HG03432 (cell line): ENCODE measurements around the gene IGSF22.

ENCODE experiments used
- ATAC-seq: cut with Tn5 transposase; IDR thresholded peaks from one replicate; pipeline ENCODE4 v1.9.1; 2021; ENCODE audit warnings: mild to moderate bottlenecking, moderate library complexity; ENCODE audit not compliant: unreplicated experiment

IGSF22 gene

DNA sequence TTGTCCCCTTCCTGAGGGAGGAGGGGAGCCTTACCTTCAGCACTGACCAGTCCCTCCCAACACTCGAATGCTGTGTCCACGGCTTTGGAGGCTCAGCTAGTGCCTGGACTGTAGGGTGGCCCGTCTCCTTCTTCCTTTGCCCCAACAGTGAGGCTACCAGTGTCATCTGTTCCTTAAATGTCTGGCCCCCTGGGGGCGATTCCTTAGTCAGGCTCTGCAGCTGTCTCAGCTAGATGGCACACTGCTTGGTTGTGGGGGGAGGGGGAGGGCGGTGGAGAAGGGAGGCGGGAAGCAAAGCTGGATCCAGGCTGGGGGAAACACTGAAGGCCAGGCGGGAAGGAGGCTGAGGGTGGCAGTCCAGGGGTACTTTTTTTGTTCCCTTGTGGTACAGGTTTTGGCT is at the start of gene IGSF22:
TSS of gene IGSF22 (minus strand) at position 149 of the 400 bp plus-strand sequence. CDS start 1,952 bp downstream, outside the sequence.
- no peak for ATAC-seq

DNA sequence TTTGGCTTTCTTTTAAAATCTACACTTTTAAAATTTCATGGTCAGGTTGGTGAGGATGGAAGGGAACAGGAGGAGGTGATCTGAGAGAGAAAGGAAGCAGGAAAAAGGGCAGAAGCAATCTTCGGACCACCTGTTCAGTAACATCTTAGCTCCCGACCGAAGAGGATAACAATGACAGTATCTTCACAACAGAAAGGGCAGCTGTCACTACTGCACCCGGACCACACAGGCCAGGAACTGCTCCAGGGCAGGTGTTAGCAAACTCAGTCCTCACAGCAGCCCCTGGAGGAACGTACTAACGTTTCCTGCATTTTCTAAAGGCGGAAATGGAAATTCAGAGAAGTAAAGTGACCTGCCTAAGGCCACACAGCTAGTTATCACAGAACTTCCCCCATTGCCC is 48.8 kb upstream of the IGSF22 start:
- no peak for ATAC-seq

DNA sequence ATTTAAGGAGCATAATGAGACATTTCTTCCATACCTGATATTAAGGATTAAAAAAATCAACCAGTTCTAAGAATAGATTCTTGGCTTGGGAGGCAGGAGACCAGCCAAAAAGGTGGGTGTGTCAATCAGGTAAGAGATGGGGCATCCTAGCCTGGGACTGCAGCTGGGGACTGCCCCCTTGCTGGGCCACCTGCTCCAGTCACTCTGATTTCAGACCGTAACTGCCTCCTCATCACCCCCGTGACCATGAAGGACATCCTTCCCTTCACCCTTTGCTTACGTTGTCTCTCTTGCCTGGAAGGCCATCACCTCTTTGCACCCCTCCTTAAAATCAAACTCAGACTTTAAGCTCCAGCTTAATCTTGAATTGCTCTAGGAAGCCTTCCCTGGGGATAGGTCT is 47.7 kb upstream of the IGSF22 start:
- no peak for ATAC-seq

DNA sequence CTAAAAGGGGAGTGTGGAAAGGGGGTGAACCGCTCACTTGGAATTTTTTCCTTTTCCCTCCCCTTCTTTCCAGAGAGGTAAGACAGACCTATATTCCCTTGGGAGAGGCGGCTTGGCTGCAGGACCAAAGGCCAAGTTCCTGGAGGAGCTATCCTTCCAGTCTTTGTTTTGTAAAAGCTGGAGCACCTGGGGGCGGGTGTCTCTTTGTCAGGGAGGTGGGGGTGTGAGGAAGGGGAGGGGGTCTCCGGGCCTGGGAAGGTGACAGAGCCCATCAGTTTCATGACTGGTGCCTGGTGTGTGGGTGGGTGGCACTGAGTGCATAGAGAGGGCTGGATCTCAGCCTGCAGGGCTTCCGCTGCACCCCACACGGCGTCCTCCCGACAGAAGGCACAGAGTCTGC is 47.1 kb upstream of the IGSF22 start:
- ATAC-seq: no peak

DNA sequence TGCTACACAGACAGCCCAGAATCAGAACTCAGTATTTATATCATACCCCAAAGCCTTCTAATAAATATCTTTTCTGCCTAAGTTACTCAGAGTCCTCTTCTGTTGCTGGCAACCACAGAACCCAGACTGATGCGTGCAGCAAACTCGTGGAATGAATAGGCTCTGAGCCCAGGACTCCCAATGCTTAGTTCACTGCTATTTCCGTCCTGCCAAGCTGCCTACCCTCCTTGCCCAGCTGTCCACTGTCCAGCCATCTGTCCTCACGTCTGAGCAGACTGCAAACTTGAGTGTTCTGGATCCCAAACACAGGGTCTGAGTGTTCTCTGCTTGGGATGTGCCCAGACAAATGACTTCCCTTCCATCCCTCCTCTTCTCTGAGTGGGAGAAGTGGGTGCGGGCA is 46.2 kb upstream of the IGSF22 start:
- no peak for ATAC-seq

DNA sequence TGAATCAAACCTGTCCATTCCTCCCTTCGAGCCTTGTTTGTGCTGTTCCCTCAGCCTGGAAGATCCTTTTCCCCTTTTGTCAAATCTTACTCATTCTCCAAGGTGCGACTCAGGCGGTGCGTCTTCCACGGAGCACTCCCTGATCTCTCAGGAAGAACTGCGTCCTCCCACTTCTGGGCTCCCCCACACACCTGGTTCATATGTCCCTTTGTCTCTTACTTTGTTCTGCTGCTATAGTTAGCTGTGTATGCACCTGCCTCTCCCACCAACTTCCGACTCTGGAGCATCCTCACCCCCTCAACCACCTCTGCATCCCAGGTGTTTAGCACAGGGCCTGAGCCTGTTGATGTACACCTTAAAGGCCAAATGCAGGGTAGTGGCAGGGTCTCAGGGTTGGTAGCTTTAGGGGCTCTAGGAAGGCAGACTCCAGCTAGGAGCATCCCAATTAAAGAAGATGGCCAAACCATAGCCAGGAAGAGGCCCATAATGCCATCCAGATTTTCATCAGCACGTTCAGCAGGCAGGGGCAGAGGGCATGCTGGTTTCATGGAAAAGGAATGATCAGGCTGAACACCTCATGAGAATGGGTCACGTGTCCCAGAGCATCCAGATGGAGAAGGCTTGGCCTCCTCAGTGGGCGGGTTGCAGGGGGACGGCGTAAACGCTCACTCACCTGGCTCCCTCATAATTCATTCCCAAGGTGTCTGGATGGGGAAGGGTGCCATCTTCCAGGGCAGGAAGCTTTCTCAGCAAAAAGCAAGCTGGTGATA is 45.5 kb upstream of the IGSF22 start:
- no peak for ATAC-seq

DNA sequence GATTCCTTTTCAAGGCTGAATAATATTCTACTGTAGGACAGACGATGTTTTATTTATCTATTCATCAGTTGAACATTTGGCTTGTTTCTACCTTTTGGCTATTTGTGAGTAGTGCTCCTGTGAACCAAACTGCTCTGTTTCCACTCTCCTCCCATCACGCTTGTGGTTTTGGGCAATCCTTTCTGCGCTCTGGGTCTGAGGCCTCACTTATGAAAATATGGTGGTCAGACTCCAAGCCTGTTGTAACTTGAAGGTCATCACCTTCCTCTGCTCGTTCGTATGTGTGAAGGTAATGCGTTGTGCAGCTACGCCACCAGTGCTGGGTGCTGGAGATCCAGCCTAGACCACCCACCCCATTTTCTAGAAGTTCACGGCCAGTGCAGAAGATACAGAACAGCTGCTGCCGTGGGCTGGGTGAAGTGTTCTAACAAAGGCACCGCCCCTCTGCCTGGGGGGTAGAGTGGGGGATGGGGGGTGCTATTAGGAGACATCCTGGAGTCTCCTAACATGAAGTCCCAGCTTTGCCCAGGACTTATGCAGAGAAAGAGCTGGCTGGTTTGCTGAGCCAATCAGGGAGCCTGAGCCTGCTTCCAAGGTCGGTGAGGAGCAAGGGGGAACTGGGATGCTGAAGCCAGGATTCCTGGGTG is 44.6 kb upstream of the IGSF22 start:
- no peak for ATAC-seq

DNA sequence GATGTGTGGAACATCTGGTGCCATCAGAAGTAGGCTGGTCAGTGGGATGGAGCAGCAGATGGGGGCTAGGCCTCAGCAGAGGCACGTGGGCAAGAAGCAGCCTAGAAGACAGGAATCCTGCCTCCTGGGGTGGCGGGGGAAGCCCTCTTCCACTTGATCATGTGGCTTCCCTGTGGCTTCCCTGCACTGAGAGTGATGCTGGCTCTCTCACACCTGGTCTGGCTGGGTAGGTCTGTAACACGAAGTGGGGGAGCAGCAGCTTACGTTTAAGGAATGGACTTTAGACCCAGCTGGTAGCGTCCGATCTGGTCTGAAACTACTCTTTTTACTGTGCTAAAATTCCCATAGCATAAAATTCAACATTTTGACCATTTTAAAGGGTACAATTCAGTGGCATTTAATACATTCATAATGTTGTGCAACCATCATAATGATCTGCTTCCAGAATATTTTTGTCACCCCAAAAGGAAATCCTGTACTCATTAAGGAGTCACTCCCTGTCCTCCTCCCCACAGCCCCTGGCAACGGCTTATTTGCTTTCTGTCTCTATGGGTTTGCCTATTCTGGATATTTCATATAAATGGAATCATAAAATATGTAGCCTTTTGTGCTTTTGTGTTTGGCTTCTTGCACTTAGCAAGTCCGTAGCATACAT is 43.9 kb upstream of the IGSF22 start:
- peak; percentile 54 for ATAC-seq

DNA sequence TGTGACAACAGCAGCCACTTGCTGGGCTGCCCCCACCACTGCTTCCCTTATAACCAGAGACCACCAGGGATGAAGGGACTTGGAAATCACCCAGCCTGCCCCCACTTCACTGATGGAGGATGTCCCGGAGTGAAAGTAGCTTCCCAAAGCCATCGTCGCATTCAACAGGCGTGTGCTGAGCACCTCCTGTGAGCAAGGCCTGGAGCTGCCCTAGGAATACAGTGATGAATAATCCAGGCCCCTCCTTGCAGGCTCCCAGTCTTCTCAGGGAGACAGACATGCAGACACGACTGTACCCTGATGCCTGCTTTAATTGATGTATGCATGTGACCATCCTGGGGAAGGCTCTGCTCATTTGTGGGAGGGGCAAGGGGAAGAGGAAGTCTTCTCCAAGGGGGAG is 43.0 kb upstream of the IGSF22 start:
- no peak for ATAC-seq

DNA sequence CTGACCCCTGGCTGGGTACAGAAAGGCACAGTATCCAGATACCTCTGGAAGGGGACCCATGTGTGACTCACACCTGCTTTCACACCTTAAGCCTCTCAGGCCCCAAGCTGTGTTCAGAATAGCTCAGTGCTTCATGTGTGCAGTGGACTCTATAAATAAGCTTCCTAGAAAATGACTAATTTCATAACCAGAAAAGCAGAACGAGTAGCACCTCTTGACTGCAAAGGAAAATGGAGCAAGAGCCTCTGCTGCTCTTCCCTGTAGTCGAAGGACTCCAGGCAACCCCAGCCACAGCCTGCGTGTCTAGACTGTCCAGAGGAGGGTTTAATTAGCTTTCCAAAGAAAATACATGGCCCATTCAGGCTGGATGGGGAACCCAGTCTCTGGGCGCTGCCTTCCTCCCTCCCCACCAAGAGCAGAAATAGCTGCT is 42.5 kb upstream of the IGSF22 start:
- peak; percentile 89 for ATAC-seq

DNA sequence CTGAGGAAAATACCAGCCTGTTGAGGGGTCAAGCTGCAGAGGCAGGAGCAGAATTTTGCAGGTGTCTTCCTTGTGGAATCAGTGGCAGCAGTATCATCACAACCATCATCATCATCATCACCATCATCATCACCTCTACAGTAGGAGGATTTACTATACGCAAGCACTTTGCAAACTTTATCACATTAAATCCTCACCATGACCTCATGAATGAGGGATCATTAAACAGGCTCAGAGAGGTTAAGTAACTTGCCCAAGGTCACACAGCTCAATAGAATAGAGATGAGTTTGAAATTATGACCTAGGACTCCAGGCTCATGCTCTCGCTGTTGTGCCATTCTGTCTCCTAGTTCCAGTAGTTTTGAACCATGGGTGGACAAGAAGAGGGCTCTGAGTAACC is 40.0 kb upstream of the IGSF22 start:
- ATAC-seq: no peak

DNA sequence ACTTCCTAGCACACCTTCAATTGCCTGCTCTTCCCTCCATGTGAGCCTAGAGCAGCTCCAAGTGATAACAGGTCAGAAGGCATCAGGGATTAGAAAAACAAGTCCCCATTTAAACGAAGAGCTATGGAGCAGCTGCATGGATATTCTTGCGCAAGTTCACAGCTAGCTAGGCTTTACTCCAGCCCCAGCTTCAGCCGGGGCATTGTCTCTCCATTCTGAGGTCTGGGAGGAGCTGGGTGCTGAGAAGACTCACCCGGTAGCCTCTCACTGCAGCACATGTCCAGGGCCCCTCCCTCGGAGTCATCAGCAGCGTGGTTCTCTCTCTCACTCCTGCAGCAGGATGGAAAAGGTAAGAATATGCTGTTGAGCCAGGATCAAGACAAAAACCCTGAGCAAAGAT is 39.6 kb upstream of the IGSF22 start:
- no peak for ATAC-seq

DNA sequence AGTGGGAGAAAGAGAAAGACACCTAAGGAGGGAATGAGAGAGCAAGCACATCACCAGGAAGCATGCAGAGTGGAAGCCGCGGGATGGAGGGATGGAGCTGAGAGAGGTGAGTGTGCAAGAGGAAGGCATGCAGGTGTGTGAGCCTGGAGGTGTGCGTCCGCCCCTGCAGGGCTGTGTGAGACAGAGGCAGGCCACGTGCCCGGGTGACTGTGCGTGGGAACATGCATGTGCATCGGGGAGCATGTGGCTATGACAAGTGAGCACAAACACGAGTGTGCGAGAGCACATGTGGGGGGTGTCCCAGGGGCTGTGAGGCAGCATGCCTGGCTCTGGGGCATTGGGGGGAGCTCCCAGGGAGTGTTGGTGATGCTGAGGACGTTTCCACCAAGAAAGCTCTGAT is 35.8 kb upstream of the IGSF22 start:
- no peak for ATAC-seq

DNA sequence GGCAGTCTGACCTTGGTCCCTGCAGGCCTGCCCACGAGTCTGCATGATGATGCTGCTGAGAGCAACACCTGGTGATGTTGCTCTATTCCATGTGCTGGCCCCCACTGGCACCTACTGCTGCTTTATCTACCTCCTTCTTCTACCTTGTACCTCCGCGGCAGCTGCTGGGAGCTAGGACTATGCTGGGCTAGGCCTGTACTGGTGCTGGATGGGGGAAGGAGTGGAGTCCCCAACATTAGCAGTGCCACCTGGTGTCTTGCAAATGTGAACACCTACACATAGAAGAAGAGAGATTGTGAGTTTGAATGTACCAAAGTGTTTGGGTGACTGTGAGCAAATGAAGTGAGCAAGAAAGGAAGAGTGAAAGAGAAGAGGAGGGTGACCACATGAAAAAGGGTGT is 35.2 kb upstream of the IGSF22 start:
- no peak for ATAC-seq

DNA sequence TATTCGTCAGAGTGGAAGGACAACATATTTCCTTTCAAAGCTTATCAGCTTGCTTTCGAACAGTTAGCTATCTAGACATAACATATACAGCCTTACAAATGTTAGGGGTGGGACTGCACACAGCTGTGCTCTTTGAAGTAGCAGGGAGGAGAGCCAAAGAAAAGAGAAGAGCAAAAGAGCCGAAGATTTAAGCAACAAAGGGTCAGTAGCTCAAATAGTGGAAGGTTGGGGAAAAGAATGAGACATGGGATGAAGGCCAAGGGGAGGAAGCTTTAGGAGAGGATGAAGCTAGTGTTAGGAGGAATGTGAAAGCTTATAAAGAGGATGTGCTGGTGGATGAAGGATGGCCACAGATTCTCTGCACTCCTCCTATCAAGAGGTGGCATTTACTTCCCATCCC is 31.8 kb upstream of the IGSF22 start:
- no peak for ATAC-seq

DNA sequence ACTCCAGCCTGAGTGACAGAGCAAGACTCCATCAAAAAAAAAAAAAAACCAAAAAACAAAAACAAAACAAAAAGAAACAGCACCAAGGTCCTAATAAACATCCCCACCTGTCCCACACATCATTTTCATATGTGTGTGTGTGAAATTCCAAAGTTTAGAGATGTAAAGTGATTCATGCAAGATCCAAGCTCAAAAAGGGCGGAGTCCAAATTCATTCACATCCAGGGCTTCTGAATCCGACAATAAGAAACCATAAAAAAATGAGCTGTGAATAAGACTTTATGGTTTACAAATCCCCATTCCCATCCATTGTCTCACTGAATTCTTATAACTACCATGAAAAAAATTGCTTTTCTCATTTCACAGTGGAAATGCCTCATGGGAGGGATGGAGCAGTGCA is 30.9 kb upstream of the IGSF22 start:
- ATAC-seq: no peak

DNA sequence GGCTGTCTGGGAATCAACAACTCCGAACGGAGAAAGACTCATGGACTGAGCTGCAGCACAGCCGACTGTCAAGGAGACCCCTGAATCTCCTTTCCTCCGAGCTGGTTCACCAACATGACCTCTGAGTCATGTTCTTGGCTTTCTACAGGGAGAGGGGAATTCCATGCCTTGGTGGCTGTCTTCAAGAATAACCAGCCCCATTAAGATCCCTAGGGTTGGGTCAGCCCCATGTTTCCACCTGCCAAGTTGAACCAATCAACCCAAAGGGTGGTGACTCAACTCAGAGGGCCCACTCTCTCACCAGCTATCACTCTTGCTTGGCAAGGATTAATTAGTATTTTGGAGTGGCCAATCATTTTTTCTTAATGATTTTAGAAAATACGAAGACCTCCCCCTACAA is 28.3 kb upstream of the IGSF22 start:
- ATAC-seq: no peak

DNA sequence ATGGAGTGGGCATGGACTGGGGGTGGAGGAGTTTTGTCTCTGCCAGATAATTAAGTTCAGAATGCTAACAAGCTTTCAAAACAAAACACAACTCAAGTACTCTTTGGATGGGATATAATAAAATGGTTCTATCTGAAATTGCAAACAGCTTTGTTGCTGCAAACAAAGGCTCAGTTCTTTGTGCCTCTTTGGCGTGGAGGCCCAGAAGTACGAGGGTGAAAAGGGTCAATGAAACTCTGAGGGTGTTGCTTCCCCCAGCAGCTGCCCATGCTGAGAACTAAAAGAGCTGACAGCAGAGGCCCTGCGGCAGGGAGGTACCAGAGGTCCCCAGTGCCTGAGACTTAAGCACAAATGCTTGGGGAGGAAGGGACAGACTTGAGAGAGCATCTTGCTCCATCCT is 26.5 kb upstream of the IGSF22 start:
- no peak for ATAC-seq

DNA sequence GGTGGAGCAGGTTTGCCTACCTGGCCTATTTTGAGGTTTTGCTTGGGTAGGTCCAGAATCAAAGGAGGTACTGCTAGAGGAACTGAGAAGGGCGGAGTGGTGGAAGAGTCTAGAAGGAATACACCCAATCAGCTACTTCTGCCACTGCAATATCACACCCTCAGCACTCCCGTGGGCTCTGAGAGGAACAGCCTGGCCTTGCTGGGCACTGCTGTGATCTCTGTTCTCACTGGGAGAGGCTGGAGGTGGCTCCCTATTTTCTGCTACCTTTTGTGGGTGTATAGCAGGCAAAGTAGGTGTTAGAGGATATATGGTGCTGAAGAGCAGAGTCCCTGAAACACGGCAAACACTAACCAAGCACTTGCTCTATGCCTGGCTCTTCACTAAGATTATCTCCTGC is 25.0 kb upstream of the IGSF22 start:
- ATAC-seq: no peak

DNA sequence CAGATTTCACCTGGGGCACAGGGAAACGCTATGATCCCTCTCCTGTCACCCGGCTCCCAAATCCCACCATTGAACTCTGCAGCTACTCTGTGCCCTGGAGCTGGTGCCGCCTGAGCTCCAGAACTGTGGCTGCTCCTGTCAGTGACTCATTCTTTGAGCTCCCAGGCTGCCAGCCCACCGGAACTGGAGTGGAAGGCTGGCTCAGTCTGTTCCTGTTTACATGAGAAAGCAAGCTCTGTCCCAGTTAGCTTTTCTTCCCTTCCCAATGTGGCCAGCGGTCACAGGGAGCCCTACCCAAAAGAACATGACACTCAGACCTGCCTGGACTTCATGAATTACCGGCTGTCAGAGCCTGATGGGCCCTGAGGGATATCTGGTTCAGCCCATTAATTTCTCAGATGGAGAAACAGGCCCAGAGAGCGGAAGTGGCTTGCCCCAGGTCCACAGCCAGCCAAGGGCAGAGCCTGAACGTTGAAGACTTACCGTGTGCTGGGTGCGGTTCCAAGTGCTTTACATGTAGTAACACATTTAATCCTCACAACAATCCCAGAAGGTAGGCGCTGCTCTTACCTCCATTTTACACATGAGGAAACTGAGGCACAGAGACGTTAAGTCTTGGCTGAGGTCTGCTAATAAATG is 23.8 kb upstream of the IGSF22 start:
- ATAC-seq: no peak

DNA sequence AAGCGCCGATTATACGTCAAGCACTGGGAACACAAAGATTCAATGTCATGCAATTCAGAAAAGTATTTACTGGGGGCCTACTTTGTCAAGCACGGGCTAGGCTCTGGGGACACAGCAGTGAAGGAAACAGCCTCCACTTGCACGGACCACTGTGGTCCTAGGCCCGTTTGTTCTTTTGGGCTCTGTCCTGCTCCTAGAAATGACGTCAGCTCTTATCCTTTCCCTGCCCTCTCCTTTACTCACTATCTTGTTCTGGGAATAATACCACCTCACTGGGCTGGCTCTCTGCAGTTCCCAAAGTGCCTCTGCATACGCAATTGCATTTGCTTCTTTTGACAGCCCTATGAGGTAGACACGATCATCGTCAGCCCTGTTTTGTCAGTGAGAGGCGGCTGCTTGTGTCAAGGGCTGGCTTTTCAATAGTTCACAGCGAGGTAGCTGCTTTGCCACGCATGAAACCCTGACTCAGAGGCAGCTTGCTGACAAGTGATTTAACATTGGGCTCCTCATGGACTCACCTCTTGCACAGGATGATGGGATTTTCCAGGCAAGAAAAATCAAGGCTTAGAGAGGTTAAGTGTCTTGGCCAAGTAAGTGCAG is 22.9 kb upstream of the IGSF22 start:
- no peak for ATAC-seq
